Measurements from ENCODE around the gene PRRT2.

DNA sequence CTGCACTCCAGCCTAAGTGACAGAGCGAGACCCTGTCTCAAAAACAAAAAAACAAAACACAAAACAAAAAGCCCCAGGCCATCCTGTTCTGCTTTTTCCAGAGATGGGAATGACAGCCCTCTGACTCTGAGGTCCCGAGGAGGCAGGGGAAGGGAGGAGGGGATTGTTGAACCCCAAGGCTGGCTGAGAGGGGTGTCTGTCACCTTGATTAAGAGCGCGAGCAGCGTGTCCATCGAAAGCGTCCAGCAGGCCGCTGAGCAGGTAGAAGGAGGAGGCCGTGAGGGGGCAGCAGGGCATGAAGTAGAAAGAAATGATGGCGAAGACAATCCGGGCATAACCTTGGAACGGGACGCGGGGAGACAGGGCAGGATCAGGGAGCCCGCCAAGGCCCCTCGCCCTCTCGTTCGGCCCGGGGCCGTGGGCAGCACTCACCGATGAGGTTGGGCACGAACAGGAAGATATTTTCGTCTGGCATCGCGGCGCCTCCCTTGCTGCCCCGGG lies 50.4 kb downstream of the PRRT2 start:
- TF ChIP-seq, protein P1, sequence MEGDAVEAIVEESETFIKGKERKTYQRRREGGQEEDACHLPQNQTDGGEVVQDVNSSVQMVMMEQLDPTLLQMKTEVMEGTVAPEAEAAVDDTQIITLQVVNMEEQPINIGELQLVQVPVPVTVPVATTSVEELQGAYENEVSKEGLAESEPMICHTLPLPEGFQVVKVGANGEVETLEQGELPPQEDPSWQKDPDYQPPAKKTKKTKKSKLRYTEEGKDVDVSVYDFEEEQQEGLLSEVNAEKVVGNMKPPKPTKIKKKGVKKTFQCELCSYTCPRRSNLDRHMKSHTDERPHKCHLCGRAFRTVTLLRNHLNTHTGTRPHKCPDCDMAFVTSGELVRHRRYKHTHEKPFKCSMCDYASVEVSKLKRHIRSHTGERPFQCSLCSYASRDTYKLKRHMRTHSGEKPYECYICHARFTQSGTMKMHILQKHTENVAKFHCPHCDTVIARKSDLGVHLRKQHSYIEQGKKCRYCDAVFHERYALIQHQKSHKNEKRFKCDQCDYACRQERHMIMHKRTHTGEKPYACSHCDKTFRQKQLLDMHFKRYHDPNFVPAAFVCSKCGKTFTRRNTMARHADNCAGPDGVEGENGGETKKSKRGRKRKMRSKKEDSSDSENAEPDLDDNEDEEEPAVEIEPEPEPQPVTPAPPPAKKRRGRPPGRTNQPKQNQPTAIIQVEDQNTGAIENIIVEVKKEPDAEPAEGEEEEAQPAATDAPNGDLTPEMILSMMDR (IDR thresholded peaks at IDR 0.05; ENCODE audit: low read length): no peak
- TF ChIP-seq EZH2phosphoT487 (IDR thresholded peaks at IDR 0.05; ENCODE audit: low read length): no peak
